Neutrophil (primary cell): ENCODE results near the gene SLC27A1.
A peak's percentile ranks its signal among the peaks of the same experiment; 100 is the strongest.

Source experiments
- H3K27ac ChIP-seq: fragments of 200-600 bp; sonication (generic); 2 replicates; pipeline ENCODE4 v1.5.1; 2016; ENCODE audit warnings: mild to moderate bottlenecking, moderate library complexity
- H3K27me3 ChIP-seq: fragments of 200-600 bp; sonication (generic); 2 replicates; pipeline ENCODE4 v1.6.0; 2016; ENCODE audit warnings: mild to moderate bottlenecking
- H3K36me3 ChIP-seq: fragments of 200-600 bp; sonication (generic); 2 replicates; pipeline ENCODE4 v1.5.1; 2017
- H3K4me1 ChIP-seq, 2 experiments: fragments of 200-600 bp in 1 of 2; sonication (generic) in 1 of 2; 1 replicate in 1 of 2; 2 replicates in 1 of 2; pipeline versions ENCODE4 v1.5.1 to v1.6.1; 2013 to 2016; ENCODE audit warnings: low read depth in 1 of 2, low read length in 1 of 2, mild to moderate bottlenecking in 1 of 2, moderate library complexity in 1 of 2; ENCODE audit not compliant: control insufficient read depth in 1 of 2, insufficient read depth in 1 of 2
- H3K4me3 ChIP-seq, 2 experiments: fragments of 200-600 bp in 1 of 2; sonication (generic) in 1 of 2; 1 replicate in 1 of 2; 2 replicates in 1 of 2; pipeline ENCODE4 v1.5.1; 2013 to 2016; ENCODE audit warnings: low read depth in 1 of 2, low read length in 1 of 2, mild to moderate bottlenecking in 1 of 2, moderate library complexity in 1 of 2
- H3K9me3 ChIP-seq: fragments of 200-600 bp; sonication (generic); 2 replicates; pipeline ENCODE4 v1.5.1; 2016
- CTCF ChIP-seq: fragments of 200-600 bp; sonication (generic); IDR thresholded peaks from 2 replicates; pipeline ENCODE4 v1.5.1; 2016; ENCODE audit warnings: antibody characterized with exemption

The SLC27A1 gene

GRCh38 chr19:17470068-17470841 lies at the start of gene SLC27A1:
TSS of gene SLC27A1 (plus strand) at chr19:17470524. CDS start at chr19:17470541, 17 bp downstream.
- Histone ChIP-seq H3K9me3 (no peaks in the 10 kb centered on the region), H3K4me3 (peak within 1 kb of the TSS; percentile 73 to 74), H3K27me3 (peaks cover 53% of the 10 kb centered on the region), H3K4me1 (peaks cover 11 to 19% of the 10 kb centered on the region in 2 experiments), H3K27ac (peak within 1 kb of the TSS; percentile 13), H3K36me3 (no peaks in the 10 kb centered on the region)
- no peak for TF ChIP-seq CTCF

- no peak overlapping the region for H3K4me3 ChIP-seq
- peaks cover 12 to 13% of the 10 kb centered on the region in 2 experiments for H3K4me1 ChIP-seq
- H3K36me3 ChIP-seq, result peaks cover 8% of the 10 kb centered on the region
- no peak for TF ChIP-seq CTCF
- H3K27me3 ChIP-seq, result no peaks in the 10 kb centered on the region
- no peaks in the 10 kb centered on the region for H3K9me3 ChIP-seq
- no peak overlapping the region for H3K27ac ChIP-seq
Observed at GRCh38 chr19:17421942-17422341, 48.4 kb upstream of the SLC27A1 start.

- Histone ChIP-seq H3K36me3 (peaks cover 8% of the 10 kb centered on the region), H3K27me3 (no peaks in the 10 kb centered on the region), H3K27ac (no peak overlapping the region), H3K9me3 (no peaks in the 10 kb centered on the region), H3K4me1 (peaks cover 12 to 13% of the 10 kb centered on the region in 2 experiments), H3K4me3 (no peak overlapping the region)
- no peak for TF ChIP-seq CTCF
Observed at GRCh38 chr19:17423429-17424208, 46.7 kb upstream of the SLC27A1 start.

- Histone ChIP-seq H3K4me1 (peaks cover 7 to 8% of the 10 kb centered on the region in 2 experiments), H3K4me3 (no peak overlapping the region), H3K9me3 (no peaks in the 10 kb centered on the region), H3K27ac (no peak overlapping the region), H3K27me3 (no peaks in the 10 kb centered on the region), H3K36me3 (peaks cover 8% of the 10 kb centered on the region)
- TF ChIP-seq CTCF, result no peak
Observed at GRCh38 chr19:17424743-17425365, 45.5 kb upstream of the SLC27A1 start.

- Histone ChIP-seq H3K4me3 (no peak overlapping the region), H3K4me1 (no peaks in the 10 kb centered on the region), H3K9me3 (no peaks in the 10 kb centered on the region), H3K27ac (no peak overlapping the region), H3K36me3 (no peaks in the 10 kb centered on the region), H3K27me3 (no peaks in the 10 kb centered on the region)
- no peak for TF ChIP-seq CTCF
Observed at GRCh38 chr19:17429641-17430113, 40.6 kb upstream of the SLC27A1 start.
